ENCODE measurements around the gene PCED1A. TPM values are rescaled to one million over a fixed set of nuclear protein-coding genes. Genes with fewer than 3 reads are reported as not detected.

Gene PCED1A
- total RNA-seq, 6 donors from 2014 or later: 28.7 to 185 (median 49.1) TPM

DNA sequence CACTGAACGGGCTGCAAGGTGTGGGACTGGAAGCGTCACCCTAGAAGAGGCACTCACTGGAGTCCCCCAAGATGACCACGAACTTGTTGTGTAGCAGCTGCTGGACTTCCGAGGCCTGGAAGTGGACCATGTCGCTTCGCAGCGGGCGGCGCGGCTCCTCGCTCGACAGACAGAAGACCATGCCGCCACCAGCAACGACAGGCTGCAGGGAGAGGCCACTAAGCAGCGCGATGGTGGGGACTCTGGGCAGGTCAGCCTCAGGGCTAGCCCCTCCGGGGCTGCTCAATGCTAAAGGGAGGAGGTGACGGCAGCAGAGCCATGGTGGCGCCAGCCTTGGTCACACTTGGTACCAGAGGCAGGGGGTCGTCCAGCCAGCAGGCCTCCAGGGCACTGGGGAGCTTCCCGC is 720 bp downstream of the PCED1A start:
- Histone ChIP-seq H3K27ac (peak overlapping the region; percentile 88 to 95 (median 92)), H3K9me3 (no peaks in the 10 kb centered on the region), H3K27me3 (no peaks in the 10 kb centered on the region), H3K4me1 (peaks cover 14 to 30% (median 19%) of the 10 kb centered on the region in 4 donors), H3K4me3 (peak overlapping the region; percentile 67 to 100 (median 94)), H3K36me3 (peaks cover 0 to 17% (median 5%) of the 10 kb centered on the region in 4 donors)
- no peak for DNase-seq
- TF ChIP-seq POLR2AphosphoS5 (IDR thresholded peaks at IDR 0.05) (no peak), EP300 (IDR thresholded peaks at IDR 0.05) (no peak), POLR2A (IDR thresholded peaks at IDR 0.05) (no peak)
- TF ChIP-seq, protein P1, sequence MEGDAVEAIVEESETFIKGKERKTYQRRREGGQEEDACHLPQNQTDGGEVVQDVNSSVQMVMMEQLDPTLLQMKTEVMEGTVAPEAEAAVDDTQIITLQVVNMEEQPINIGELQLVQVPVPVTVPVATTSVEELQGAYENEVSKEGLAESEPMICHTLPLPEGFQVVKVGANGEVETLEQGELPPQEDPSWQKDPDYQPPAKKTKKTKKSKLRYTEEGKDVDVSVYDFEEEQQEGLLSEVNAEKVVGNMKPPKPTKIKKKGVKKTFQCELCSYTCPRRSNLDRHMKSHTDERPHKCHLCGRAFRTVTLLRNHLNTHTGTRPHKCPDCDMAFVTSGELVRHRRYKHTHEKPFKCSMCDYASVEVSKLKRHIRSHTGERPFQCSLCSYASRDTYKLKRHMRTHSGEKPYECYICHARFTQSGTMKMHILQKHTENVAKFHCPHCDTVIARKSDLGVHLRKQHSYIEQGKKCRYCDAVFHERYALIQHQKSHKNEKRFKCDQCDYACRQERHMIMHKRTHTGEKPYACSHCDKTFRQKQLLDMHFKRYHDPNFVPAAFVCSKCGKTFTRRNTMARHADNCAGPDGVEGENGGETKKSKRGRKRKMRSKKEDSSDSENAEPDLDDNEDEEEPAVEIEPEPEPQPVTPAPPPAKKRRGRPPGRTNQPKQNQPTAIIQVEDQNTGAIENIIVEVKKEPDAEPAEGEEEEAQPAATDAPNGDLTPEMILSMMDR (IDR thresholded peaks at IDR 0.05): no peak
- 90 to 96% methylated on average over 12 to 20 of the region's 21 CpGs for WGBS, 2 donors
- ATAC-seq (ENCODE audit: low FRiP score in 2 of 2): no peak

DNA sequence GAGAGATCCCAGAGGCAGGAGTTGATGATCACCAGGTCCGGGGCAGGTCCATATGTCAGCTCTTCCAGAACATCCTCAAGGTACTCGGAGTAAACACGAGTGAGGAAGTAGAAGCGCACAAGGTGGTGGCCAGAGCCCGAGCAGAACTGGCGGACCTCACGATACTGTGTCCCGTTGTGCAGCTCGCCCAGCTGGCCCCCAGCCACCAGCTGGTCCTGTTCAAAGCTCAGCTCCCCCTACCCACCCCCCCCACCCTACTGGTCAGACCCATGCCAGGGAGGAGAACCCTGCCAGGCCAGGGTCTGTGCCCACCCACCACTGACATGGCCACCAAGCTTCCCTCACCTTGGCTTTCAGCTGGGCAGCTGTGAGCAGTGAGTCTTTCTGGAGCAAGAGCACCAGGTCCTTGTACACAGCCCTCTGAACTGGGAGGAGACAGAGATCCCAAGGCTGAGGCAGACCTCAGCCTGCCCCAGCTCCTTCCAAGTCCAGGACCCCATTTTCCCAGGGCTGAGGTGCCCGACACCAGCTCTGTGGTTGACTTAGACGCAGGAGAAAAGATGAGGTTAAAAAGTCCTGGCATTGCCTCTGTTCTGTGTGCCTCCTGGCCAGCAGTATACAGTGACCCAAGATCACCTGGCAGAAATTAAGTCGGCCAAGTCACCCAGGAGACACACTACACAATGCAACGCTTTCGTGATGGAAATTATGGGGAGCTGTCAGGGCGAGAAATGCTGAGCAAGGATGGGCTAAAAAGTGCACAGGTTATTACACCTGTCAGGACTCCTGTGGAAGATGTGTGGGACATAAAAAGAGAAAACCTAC is 1.4 kb downstream of the PCED1A start:
- ATAC-seq (ENCODE audit: low FRiP score in 2 of 2) (no peak), DNase-seq (peak in 1 of 2 donors; percentile 55)
- no peak overlapping the region for H3K27ac ChIP-seq
- H3K4me1 ChIP-seq: peaks cover 14 to 30% (median 19%) of the 10 kb centered on the region in 4 donors
- peaks cover 0 to 17% (median 5%) of the 10 kb centered on the region in 4 donors for H3K36me3 ChIP-seq
- no peaks in the 10 kb centered on the region for H3K27me3 ChIP-seq
- 93 to 95% methylated on average over 10 to 15 of the region's 15 CpGs for WGBS, 2 donors
- no peaks in the 10 kb centered on the region for H3K9me3 ChIP-seq
- no peak for TF ChIP-seq POLR2AphosphoS5 (IDR thresholded peaks at IDR 0.05)
- TF ChIP-seq, protein P1 (IDR thresholded peaks at IDR 0.05): no peak
- TF ChIP-seq EP300 (IDR thresholded peaks at IDR 0.05): no peak
- no peak for TF ChIP-seq POLR2A (IDR thresholded peaks at IDR 0.05)
- H3K4me3 ChIP-seq: peak overlapping the region in 1 of 4 donors; percentile 67

DNA sequence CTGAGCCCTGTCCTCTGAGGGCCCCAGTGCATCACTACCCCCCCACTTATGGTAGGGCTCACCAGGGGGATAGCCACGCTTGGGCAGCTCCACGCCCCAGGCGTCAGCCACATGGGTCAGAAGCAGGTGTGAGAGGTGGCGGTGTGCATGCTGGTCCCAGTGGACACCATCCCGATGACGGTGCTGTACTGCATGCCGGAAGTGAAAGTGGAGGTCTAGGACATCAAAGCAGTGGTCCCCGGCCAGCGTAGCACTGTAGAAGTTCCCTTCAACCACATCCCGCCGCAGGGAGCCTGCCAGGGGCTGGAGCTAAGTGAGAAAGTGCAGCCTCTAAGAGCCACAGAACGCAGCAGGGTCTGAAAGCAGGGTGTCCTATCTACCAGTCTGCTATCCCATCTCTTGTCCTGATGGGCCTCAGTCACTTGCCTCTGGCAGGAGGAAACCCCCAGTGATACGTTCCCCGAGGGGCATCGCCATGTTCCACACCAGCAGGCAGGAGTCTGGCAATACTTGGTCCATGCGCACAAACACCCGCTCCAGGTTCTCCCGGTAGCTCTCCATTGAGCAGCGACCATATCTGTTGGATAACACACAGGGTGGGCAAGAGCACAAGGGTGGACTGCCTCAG is 2.2 kb downstream of the PCED1A start:
- WGBS, 2 donors: 91 to 97% methylated on average over 16 to 17 of the region's 19 CpGs
- DNase-seq: no peak
- no peaks in the 10 kb centered on the region for H3K27me3 ChIP-seq
- peaks cover 14 to 30% (median 19%) of the 10 kb centered on the region in 4 donors for H3K4me1 ChIP-seq
- TF ChIP-seq POLR2AphosphoS5 (IDR thresholded peaks at IDR 0.05) (no peak), POLR2A (IDR thresholded peaks at IDR 0.05) (no peak), EP300 (IDR thresholded peaks at IDR 0.05) (no peak)
- TF ChIP-seq, protein P1 (IDR thresholded peaks at IDR 0.05): no peak
- ATAC-seq (ENCODE audit: low FRiP score in 2 of 2): no peak
- peaks cover 0 to 17% (median 3%) of the 10 kb centered on the region in 4 donors for H3K36me3 ChIP-seq
- H3K9me3 ChIP-seq: no peaks in the 10 kb centered on the region
- no peak overlapping the region for H3K27ac ChIP-seq
- no peak overlapping the region for H3K4me3 ChIP-seq

DNA sequence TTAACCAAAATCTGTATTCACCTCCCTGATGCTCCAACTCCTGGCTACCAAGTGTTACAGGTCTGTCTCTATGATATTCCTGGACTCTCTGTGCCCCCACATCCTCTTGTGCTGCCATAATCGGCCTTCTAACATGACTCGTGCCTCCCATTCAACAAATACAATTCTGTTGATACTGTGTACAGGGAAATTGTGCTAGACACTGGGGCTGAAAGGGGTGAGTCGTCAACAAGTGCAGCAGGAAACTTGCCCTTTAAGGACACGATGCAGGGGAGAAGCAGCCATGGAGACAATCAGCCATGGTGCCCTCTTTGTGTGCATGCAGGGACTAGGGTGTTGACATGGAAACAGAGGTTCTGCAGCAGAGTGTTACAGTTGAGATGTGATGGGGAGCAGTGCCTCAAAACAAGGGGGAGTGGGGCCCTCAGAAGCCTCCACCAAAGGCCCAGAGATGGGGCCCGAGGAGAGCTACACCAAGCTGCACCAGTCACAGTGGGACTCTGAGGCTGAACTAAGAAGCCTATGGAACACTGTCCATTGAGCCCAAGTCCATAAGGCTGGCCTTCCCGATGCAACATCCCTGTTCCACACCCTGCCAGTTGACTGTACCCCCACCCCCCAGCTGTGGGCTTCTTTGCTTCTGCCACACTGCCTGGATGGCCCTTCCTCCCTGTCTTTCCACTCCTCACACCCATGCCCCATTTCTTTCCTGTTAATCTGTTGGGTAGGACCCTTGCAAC is 3.1 kb downstream of the PCED1A start:
- Histone ChIP-seq H3K27ac (no peak overlapping the region), H3K4me1 (peaks cover 15 to 30% (median 19%) of the 10 kb centered on the region in 4 donors), H3K4me3 (no peak overlapping the region), H3K9me3 (no peaks in the 10 kb centered on the region), H3K27me3 (no peaks in the 10 kb centered on the region), H3K36me3 (peaks cover 0 to 17% (median 3%) of the 10 kb centered on the region in 4 donors)
- 93 to 96% methylated on average over 6 of the region's 6 CpGs for WGBS, 2 donors
- ATAC-seq (ENCODE audit: low FRiP score in 2 of 2) (no peak), DNase-seq (no peak)
- no peak for TF ChIP-seq POLR2AphosphoS5 (IDR thresholded peaks at IDR 0.05)
- TF ChIP-seq POLR2A (IDR thresholded peaks at IDR 0.05): no peak
- TF ChIP-seq, protein P1 (IDR thresholded peaks at IDR 0.05): no peak
- no peak for TF ChIP-seq EP300 (IDR thresholded peaks at IDR 0.05)
